HepG2 (cell line): ENCODE results near the gene CENATAC. TPM values are rescaled to one million over a fixed set of nuclear protein-coding genes. Genes with fewer than 3 reads are reported as not detected.

Source experiments
- BHLHE40 ChIP-seq: IDR thresholded peaks from 2 replicates; pipeline ENCODE4 v1.6.1; 2011; ENCODE audit warnings: low read length, improper control_type of control experiment
- CREB1 ChIP-seq, 2 experiments: fragments of 450-650 bp in 1 of 2; IDR thresholded peaks; 2 replicates each; pipeline ENCODE4 v1.6.1; 2016 to 2017; ENCODE audit warnings: control low read depth in 1 of 2, mild to moderate bottlenecking in 1 of 2, missing compliant biosample characterization in 1 of 2, missing genetic modification characterization in 1 of 2
- ELF3 ChIP-seq: IDR thresholded peaks from 2 replicates; pipeline ENCODE4 v1.6.1; 2016; ENCODE audit warnings: missing genetic modification reagents, missing compliant biosample characterization
- ESRRA ChIP-seq: sonication (generic); formaldehyde crosslinking; IDR thresholded peaks from 2 replicates; pipeline ENCODE4 v1.5.1; 2020; ENCODE audit warnings: mild to moderate bottlenecking, low read depth, missing genetic modification reagents
- PAWR ChIP-seq: sonication (generic); formaldehyde crosslinking; IDR thresholded peaks from 2 replicates; pipeline ENCODE4 v1.4.0; 2020; ENCODE audit warnings: missing genetic modification reagents, mild to moderate bottlenecking, borderline replicate concordance
- PTBP1 ChIP-seq: fragments of 200-400 bp; formaldehyde crosslinking; IDR thresholded peaks from 2 replicates; pipeline ENCODE4 v1.6.1; 2018; ENCODE audit warnings: low read length, low read depth; ENCODE audit not compliant: poor library complexity, severe bottlenecking
- RARG ChIP-seq: sonication (generic); formaldehyde crosslinking; IDR thresholded peaks from 2 replicates; pipeline ENCODE4 v1.4.0; 2020; ENCODE audit warnings: low read depth, mild to moderate bottlenecking, missing genetic modification reagents
- SMARCC2 ChIP-seq: fragments of 450-650 bp; IDR thresholded peaks from 2 replicates; pipeline ENCODE4 v1.6.1; 2017; ENCODE audit warnings: antibody characterized with exemption, mild to moderate bottlenecking
- TAF1 ChIP-seq: sonication (generic); formaldehyde crosslinking; IDR thresholded peaks from 2 replicates; pipeline ENCODE4 v1.4.0; 2020; ENCODE audit warnings: missing genetic modification reagents
- TCF12 ChIP-seq, 2 experiments: fragments of 450-650 bp in 1 of 2; sonication (generic) in 1 of 2; formaldehyde crosslinking in 1 of 2; IDR thresholded peaks; 2 replicates each; pipeline versions ENCODE4 v1.6.1 to v1.8.0; 2017 to 2022; ENCODE audit warnings: antibody characterized with exemption in 1 of 2, mild to moderate bottlenecking in 1 of 2, missing genetic modification reagents in 1 of 2, moderate library complexity in 1 of 2
- ZNF121 ChIP-seq: sonication (generic); formaldehyde crosslinking; IDR thresholded peaks from 2 replicates; pipeline ENCODE4 v1.5.0; 2020; ENCODE audit warnings: mild to moderate bottlenecking, missing genetic modification reagents
- ZNF674 ChIP-seq: sonication (generic); formaldehyde crosslinking; IDR thresholded peaks from 2 replicates; pipeline ENCODE4 v1.5.0; 2020; ENCODE audit warnings: low read depth, mild to moderate bottlenecking, missing genetic modification reagents
- ZNF703 ChIP-seq: sonication (generic); formaldehyde crosslinking; IDR thresholded peaks from 2 replicates; pipeline ENCODE4 v1.5.1; 2020; ENCODE audit warnings: missing genetic modification reagents, mild to moderate bottlenecking, moderate library complexity, borderline replicate concordance
- ZNF766 ChIP-seq: sonication (generic); formaldehyde crosslinking; IDR thresholded peaks from 2 replicates; pipeline ENCODE4 v1.5.0; 2020; ENCODE audit warnings: missing genetic modification reagents, borderline replicate concordance
- ZNF792 ChIP-seq: IDR thresholded peaks from 2 replicates; pipeline ENCODE4 v1.6.1; 2016
- polyA plus RNA-seq, 8 experiments: library from polyadenylated mRNA; depleted of rRNA in 3 of 8; stranded (reverse) in 7 of 8; unstranded in 1 of 8; fragments of >200 nt; fragmentation: Illumina TruSeq in 4 of 8; extraction: Trizol in 4 of 8; gene quantifications; 2 replicates each; pipeline versions ENCODE4 v1.2.1 to v1.2.3, GENCODE V29; 2011 to 2016; ENCODE audit warnings: low read depth in 4 of 8, missing spikeins in 1 of 8, mixed read lengths in 1 of 8; ENCODE audit not compliant: insufficient read depth in 1 of 8
- total RNA-seq, 5 experiments: library from RNA; depleted of rRNA; stranded (reverse); fragments of >200 nt; fragmentation: Illumina TruSeq; extraction: Trizol; gene quantifications; 2 replicates each; pipeline ENCODE4 v1.2.3, GENCODE V29; 2016; ENCODE audit warnings: low read depth in 1 of 5
- TF ChIP-seq, protein P1 (sequence below): sonication (generic); formaldehyde crosslinking; IDR thresholded peaks from 2 replicates; pipeline ENCODE4 v1.4.0; 2020; ENCODE audit warnings: mild to moderate bottlenecking, missing genetic modification reagents
- TF ChIP-seq, protein P2 (sequence below): sonication (generic); formaldehyde crosslinking; IDR thresholded peaks from 2 replicates; pipeline ENCODE4 v1.9.0; 2021; ENCODE audit warnings: mild to moderate bottlenecking, missing genetic modification reagents

The CENATAC gene
- total and polyA plus RNA-seq, 2 of the 13 experiments (the other 11 are each of a cell fraction or from before 2014, with no cell fraction given) = 21.7 to 25.0 TPM

DNA sequence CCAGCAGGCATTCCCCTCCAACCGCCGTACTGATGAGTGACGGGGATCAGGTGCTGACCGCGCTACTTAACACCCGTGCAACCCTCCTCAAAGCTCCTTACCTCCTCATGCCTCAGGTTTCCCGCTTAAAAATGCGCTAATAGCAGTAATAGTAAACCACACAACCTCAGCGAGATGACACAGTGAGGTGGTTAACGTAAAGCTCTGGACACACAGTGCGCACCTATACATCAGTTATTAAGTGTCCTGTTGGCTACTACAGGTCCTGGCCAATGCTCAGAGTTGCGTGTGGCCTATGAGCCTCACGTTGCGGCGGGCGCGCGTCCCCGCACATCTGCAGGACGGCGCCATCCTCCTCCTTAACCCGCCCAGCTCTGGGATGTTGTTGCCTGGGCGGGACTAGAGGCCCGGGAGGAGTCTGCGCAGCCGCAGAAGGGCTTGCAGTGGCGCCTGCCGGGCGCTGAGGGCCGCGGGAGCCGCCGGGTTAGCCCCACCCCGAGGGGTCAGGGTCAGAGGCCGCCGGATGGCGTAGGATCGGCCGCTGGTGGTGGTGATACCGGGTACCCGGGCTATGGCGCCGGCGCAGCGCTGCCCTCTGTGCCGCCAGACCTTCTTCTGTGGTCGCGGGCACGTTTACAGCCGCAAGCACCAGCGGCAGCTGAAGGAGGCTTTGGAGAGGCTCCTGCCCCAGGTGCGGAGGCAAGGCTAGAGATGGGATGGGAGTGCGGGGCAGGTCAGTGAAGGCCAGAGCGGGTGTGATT, at the start of gene CENATAC (continued):
- TF ChIP-seq, protein P1, sequence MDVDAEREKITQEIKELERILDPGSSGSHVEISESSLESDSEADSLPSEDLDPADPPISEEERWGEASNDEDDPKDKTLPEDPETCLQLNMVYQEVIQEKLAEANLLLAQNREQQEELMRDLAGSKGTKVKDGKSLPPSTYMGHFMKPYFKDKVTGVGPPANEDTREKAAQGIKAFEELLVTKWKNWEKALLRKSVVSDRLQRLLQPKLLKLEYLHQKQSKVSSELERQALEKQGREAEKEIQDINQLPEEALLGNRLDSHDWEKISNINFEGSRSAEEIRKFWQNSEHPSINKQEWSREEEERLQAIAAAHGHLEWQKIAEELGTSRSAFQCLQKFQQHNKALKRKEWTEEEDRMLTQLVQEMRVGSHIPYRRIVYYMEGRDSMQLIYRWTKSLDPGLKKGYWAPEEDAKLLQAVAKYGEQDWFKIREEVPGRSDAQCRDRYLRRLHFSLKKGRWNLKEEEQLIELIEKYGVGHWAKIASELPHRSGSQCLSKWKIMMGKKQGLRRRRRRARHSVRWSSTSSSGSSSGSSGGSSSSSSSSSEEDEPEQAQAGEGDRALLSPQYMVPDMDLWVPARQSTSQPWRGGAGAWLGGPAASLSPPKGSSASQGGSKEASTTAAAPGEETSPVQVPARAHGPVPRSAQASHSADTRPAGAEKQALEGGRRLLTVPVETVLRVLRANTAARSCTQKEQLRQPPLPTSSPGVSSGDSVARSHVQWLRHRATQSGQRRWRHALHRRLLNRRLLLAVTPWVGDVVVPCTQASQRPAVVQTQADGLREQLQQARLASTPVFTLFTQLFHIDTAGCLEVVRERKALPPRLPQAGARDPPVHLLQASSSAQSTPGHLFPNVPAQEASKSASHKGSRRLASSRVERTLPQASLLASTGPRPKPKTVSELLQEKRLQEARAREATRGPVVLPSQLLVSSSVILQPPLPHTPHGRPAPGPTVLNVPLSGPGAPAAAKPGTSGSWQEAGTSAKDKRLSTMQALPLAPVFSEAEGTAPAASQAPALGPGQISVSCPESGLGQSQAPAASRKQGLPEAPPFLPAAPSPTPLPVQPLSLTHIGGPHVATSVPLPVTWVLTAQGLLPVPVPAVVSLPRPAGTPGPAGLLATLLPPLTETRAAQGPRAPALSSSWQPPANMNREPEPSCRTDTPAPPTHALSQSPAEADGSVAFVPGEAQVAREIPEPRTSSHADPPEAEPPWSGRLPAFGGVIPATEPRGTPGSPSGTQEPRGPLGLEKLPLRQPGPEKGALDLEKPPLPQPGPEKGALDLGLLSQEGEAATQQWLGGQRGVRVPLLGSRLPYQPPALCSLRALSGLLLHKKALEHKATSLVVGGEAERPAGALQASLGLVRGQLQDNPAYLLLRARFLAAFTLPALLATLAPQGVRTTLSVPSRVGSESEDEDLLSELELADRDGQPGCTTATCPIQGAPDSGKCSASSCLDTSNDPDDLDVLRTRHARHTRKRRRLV = peak; percentile 58
- TF ChIP-seq TCF12 (IDR thresholded peaks at IDR 0.05) (no peak), TCF12 (CRISPR knock-in tag; IDR thresholded peaks at IDR 0.05) (no peak), CREB1 (IDR thresholded peaks at IDR 0.05) (no peak), CREB1 (CRISPR knock-in tag; IDR thresholded peaks at IDR 0.05) (peak; percentile 50), ESRRA (CRISPR knock-in tag) (no peak), ZNF703 (CRISPR knock-in tag) (no peak; the same call in 1 of the 2 replicates), SMARCC2 (no peak), RARG (CRISPR knock-in tag) (no peak), ZNF766 (CRISPR knock-in tag) (no peak), ZNF121 (CRISPR knock-in tag) (peak; percentile 80), ELF3 (CRISPR knock-in tag) (no peak), ZNF792 (CRISPR knock-in tag) (0 out of 2 replicates have a peak, but pooled peaks have one; percentile 26), ZNF674 (CRISPR knock-in tag) (no peak), TAF1 (CRISPR knock-in tag) (peak; percentile 84; the same call in 1 of the 2 replicates), PTBP1 (no peak), PAWR (CRISPR knock-in tag) (no peak), BHLHE40 (0 out of 2 replicates have a peak, but pooled peaks have one; percentile 8)
- TF ChIP-seq, protein P2, sequence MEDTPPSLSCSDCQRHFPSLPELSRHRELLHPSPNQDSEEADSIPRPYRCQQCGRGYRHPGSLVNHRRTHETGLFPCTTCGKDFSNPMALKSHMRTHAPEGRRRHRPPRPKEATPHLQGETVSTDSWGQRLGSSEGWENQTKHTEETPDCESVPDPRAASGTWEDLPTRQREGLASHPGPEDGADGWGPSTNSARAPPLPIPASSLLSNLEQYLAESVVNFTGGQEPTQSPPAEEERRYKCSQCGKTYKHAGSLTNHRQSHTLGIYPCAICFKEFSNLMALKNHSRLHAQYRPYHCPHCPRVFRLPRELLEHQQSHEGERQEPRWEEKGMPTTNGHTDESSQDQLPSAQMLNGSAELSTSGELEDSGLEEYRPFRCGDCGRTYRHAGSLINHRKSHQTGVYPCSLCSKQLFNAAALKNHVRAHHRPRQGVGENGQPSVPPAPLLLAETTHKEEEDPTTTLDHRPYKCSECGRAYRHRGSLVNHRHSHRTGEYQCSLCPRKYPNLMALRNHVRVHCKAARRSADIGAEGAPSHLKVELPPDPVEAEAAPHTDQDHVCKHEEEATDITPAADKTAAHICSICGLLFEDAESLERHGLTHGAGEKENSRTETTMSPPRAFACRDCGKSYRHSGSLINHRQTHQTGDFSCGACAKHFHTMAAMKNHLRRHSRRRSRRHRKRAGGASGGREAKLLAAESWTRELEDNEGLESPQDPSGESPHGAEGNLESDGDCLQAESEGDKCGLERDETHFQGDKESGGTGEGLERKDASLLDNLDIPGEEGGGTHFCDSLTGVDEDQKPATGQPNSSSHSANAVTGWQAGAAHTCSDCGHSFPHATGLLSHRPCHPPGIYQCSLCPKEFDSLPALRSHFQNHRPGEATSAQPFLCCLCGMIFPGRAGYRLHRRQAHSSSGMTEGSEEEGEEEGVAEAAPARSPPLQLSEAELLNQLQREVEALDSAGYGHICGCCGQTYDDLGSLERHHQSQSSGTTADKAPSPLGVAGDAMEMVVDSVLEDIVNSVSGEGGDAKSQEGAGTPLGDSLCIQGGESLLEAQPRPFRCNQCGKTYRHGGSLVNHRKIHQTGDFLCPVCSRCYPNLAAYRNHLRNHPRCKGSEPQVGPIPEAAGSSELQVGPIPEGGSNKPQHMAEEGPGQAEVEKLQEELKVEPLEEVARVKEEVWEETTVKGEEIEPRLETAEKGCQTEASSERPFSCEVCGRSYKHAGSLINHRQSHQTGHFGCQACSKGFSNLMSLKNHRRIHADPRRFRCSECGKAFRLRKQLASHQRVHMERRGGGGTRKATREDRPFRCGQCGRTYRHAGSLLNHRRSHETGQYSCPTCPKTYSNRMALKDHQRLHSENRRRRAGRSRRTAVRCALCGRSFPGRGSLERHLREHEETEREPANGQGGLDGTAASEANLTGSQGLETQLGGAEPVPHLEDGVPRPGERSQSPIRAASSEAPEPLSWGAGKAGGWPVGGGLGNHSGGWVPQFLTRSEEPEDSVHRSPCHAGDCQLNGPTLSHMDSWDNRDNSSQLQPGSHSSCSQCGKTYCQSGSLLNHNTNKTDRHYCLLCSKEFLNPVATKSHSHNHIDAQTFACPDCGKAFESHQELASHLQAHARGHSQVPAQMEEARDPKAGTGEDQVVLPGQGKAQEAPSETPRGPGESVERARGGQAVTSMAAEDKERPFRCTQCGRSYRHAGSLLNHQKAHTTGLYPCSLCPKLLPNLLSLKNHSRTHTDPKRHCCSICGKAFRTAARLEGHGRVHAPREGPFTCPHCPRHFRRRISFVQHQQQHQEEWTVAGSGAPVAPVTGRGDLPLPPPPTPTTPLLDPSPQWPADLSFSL = no peak
